Activated CD4-positive, alpha-beta T cell treated with anti-CD3 and anti-CD28 coated beads for 24 hours (primary cell): ENCODE results near the gene ATP10A.
"Not testable (repeated sequence)": the region's sequence is repeated elsewhere in the genome, so short reads cannot be mapped to it uniquely, and the experiment has no call there.

Experiments used
- DNase-seq, 2 donors: peaks; one replicate each; pipeline ENCODE4 v3.0.0-alpha.2; 2020; ENCODE audit warnings: low read depth in 2 of 2

ATP10A gene

DNA sequence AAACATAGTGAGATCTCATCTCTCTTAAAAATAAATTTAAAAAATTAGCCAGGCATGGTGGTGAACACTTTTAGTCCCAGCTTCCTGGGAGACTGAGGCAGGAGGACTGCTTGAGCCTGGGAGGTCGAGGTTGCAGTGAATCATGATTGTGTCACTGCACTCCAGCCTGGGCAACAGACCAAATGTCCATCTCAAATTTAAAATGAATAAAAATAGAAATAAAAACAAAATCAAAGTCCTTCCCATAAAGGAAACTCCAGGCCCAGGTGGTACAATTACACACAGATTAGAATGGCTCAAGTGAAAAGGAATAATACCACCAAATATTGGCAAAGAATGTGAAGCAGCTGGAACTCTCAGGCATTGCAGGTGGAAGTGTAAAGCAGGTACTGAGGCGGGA, 19.3 kb upstream of the ATP10A start:
- DNase-seq = no peak

GRCh38 chr15:25880877-25881276, 17.8 kb upstream of the ATP10A start:
- DNase-seq = not testable (repeated sequence)

DNA sequence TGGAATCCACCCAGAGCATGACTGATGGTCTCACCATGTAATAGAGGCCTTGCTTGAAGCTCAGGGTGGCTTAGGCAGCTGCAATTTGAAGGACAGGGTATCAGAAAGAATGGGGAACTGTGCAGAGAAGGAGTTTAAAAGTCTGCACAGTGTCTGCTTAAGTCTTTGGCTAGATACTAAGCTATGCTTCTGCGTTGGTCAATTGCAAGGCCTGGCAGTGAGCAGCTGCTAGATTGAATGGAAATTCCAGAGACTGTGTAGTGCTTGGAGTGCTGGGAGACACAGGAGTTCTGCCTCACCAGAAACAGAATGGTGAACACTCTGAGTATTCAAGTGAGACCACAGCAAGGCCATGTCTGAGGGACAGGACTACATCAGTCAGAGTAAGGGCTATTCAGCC, 17.3 kb upstream of the ATP10A start:
- DNase-seq = no peak

DNA sequence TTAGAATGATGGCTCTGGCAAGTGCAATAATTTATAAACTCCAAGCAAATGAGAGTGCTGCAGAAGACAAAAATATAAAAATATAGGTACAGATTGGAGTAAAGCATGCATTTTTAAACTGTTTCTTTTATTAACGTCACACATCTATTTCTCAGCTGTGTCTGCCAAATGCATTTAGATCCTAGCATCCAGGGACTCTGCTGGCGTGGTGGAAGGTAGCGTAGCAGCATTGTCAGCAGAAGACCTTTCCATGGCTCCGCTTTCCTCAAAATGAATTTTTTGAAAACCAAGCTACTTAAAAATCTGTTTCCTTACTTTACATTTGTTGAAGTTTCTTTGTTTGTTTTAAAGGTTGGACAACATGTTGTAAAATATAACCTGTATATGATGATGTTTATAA, 16.3 kb upstream of the ATP10A start:
- DNase-seq = no peak

DNA sequence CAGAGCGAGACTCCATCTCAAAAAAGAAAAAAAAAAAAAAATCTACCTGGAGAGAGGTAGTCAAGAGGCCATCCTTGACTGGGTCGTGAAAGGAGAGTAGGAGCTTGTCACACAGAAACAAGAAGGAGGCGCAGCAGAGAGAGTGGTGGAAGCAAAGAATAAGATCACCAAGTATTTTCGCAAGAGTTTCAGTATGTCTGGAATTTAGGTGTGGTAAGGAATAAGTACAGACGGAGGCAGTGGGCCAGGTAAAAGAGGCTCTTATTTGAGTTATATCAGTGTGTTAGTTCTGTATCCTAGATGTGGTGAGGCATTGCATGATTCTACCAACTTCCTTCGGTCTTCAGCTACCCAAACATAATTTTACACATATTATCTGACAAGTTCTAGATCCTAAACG, 14.6 kb upstream of the ATP10A start:
- DNase-seq = no peak

GRCh38 chr15:25876231-25877140, 13.4 kb upstream of the ATP10A start:
- no peak for DNase-seq

DNA sequence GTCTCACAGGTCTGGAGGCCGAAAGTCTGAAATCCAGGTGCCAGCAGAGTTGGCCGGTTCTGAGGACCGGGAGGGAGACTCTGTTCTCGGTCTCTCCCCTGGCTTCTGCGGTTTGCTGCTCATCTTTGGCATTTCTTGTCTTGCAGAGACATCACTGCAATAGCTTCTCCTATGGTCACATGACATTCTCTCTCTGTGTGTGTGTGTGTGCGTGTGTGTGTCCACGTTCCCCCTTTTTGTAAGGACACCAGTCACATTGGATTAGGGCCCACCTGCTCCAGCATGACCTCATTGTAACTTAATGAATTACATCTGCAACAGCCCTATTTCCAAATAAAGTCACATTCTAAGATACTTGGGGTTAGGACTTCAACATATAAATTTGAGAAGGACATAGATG, 12.4 kb upstream of the ATP10A start:
- no peak for DNase-seq

- no peak for DNase-seq
Measured at GRCh38 chr15:25874379-25874778, 11.3 kb upstream of the ATP10A start.

DNA sequence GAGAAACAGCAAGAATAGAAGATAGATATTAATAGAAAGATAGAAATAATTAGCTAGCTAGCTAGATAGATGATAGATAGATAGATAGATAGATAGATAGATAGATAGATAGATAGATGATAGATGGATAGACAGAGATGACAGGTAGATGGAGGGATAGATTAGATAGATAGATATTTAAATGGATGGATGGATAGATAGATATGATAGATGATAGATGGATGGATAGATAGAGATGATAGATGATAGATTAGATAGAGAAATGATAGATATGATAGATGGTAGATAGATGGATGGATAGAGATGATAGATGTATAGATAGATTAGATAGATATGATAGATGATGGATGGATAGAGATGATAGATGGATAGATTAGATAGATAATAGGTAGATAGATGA, 8.3 kb upstream of the ATP10A start:
- DNase-seq = no peak

DNA sequence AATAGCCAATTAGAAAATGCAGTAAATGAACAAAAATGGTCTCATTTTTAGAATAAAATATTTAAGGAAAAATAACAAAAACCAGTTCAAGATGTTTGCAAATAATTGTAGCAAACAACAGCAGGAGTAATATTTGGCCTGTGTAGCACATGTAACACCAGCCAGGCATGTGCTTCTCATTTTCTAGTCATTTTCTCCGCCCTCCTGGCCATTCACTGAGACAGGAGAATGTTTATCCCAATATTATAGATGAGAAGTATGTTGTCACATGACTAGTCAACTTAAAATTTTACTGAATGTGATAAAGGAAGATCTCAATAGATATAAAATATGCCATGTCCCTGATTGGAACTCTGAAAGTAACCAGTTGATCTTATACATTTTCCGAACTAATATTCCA, 7.8 kb upstream of the ATP10A start:
- DNase-seq = no peak

DNA sequence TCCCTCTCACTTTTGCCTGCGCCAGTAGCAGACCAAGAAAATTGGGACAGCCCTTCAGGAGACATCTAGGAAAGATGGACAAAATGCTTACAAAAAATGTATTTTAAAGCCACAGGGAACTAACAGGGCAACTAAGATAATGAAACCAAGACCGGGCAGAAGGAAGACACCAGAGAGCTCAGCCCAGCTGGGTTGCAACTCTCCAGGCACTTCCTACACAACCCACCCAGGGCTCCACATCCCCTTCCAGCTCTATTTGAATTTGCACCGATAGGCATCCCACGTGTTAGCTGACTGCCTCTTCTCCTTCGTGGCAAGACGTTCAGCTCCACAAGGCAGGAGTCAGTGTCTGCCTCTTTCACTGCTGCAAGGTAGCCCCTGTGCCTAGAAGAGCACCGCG, 6.6 kb upstream of the ATP10A start:
- no peak for DNase-seq

DNA sequence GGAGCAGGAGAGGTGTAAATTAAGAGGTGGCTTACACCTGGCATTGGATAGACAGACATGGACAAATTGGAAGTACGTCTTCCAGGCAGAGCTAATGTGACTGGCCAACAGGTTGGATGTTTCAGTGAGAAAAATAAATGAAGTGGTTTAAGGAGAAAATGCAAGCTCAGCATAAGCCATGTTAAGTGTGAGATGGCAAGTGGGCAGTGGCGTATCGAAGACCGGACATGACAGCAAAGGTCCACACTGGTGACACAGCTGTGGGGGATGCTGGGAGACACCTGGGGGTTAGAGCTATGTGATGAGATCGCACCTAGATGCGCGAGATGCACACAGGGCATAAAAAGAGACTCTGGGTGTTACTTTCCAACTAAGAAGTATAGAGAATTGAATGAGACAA, 3.7 kb upstream of the ATP10A start:
- no peak for DNase-seq

DNA sequence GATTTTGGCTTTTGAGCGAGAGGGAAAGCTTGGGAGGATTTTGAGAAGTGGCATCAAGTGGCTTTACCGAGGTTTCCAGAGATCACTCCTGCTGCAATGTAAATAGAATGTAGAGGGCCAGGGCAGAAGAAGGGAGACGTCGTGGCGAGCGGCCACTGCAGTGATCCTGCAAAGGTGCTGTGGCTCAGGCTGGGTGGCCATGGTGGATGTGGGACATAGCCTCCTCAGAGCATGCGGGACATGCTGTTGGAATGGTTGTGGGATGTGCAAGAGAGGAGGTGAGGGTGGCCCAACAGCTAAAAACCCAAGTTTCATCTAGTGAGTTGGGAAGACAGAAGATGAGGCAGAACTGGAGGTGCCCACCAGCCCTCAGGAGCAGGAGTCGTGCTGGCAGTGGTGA, 3.1 kb upstream of the ATP10A start:
- DNase-seq = no peak

GRCh38 chr15:25864966-25865365, 1.8 kb upstream of the ATP10A start:
- no peak for DNase-seq

DNA sequence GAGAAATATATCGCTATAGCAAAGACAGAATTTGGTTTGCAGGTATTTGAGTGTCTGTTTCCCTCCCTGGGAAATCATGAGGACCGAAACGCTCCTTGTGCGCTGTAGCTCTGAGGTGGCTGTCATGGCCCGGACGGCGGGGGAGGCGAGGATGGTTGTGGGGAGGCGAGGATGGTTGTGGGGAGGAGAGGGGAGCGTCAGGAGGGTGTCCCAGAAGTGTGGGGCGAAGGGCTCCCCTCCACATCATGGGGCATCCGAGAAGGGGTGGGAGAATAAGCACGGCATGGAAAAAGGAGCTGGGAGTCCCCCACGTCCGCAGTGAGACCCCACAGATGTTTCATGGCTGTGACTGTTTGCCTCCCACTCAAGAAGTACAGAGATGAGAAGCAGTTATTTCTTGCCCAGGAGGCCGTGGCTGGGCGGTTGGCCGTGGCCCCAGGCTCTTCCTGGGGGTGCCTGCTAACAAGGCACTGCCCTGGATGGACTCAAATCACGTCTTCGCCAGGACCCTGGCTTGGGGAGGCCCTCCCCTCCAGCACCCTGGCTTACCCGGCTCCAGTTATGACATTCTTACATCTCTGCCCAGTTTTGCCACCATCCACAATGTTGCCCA, 947 bp upstream of the ATP10A start:
- DNase-seq = no peak

DNA sequence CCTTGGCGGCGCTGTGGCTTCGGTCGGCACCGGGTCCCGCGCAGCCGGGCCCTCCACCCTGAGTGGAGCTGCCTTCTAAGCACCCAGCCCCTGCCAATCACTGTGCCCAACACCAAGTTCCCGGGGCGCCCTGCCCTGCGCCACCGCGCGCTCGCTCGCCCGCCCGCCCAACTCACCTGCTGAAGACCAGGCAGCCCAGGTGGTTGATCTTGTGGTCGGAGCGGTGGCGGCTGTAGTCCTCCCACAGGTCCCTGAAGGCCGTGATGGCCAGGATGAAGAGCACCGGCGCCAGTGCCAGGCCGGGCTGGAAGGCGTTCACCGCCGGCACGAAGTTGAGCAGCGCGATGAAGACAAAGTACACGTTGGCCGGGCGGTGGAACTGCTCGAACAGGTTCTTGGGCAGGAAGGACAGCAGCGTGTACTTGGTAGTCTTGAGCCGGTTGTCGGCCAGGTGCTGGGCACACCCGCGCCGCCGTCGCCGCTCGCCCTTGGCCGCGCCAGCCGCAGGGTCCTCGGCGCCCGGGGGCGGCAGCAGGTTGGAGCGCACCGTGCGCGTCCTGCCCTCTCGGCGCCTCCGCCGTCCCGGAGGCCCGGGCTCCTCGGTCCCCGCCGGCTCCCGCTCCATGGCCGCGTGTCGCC, 536 bp downstream of the ATP10A start:
- DNase-seq = no peak

GRCh38 chr15:25862071-25862471, 1.1 kb downstream of the ATP10A start:
- no peak for DNase-seq

DNA sequence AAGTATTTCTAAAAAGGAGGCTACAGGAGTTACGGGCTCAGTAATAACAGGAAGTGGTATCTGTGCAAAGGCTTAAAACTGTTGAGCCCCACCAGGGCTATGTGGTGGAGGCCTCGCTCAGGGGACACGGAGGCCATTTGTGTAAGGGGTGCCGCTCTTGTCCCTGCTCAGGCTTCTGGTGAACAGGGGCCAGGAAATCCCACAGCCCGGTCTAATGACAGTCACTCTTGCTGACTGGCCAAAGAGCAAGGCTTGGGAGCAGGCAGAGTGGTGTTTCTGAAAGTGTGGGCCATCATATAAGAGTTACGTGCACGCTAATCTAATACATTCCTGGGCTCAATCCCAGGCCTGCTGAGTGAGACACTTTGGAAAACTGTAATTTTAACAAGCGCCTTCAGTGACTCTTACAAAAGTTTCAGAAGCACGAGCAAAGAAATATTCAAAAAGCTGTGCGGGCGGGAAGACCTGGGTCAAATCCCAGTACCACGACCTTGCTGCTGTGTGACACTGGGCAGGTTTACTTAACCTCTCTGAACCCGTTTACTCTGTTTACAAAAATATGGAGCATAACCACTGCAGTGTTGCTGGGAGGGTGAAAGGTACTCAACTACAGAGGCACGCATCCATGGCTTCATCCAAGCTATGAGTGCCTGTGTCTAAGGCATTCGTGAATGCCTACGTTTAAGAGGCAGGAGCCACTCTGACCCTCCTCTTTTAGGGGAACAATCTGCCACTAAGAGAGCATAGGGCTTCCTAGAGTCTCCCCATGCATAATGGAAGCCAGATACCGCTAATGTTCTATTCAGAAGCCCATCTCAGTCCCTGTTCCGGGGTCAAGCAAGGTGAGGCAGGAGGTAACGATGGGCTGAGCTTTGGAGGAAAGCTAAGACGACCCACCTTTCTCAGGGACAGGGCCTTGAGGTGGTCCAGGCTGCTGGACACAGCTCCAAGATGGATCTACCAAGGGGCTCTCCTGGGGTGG, 2.0 kb downstream of the ATP10A start:
- no peak for DNase-seq

GRCh38 chr15:25859838-25860645, 3.1 kb downstream of the ATP10A start:
- DNase-seq = no peak

GRCh38 chr15:25858952-25859760, 4.0 kb downstream of the ATP10A start:
- no peak for DNase-seq
